Stomach (tissue), 4 donors: ENCODE measurements around the gene RNF175.

Experiments used
- EP300 ChIP-seq: sonication (generic); formaldehyde crosslinking; IDR thresholded peaks from one replicate; pipeline ENCODE4 v1.6.1; 2017; ENCODE audit warnings: antibody characterized with exemption
- TF ChIP-seq, protein P1 (sequence below), 7 experiments: fragments of 450-650 bp in 4 of 7; fragments of 200-600 bp in 3 of 7; sonication (generic) in 3 of 7; IDR thresholded peaks; one replicate each; pipeline ENCODE4 v1.5.1; 2016 to 2019; ENCODE audit warnings: antibody characterized with exemption in 7 of 7, control low read depth in 2 of 7, mild to moderate bottlenecking in 1 of 7

GRCh38 chr4:153798901-153799693, 39.3 kb upstream of the RNF175 start:
- TF ChIP-seq, protein P1, sequence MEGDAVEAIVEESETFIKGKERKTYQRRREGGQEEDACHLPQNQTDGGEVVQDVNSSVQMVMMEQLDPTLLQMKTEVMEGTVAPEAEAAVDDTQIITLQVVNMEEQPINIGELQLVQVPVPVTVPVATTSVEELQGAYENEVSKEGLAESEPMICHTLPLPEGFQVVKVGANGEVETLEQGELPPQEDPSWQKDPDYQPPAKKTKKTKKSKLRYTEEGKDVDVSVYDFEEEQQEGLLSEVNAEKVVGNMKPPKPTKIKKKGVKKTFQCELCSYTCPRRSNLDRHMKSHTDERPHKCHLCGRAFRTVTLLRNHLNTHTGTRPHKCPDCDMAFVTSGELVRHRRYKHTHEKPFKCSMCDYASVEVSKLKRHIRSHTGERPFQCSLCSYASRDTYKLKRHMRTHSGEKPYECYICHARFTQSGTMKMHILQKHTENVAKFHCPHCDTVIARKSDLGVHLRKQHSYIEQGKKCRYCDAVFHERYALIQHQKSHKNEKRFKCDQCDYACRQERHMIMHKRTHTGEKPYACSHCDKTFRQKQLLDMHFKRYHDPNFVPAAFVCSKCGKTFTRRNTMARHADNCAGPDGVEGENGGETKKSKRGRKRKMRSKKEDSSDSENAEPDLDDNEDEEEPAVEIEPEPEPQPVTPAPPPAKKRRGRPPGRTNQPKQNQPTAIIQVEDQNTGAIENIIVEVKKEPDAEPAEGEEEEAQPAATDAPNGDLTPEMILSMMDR (IDR thresholded peaks at IDR 0.05): no peak
- no peak for TF ChIP-seq EP300
